Hepatic stellate cell (primary cell): ENCODE results near the gene ARHGAP12.
"Not testable (repeated sequence)": the region's sequence is repeated elsewhere in the genome, so short reads cannot be mapped to it uniquely, and the experiment has no call there.

ENCODE experiments used
- DNase-seq: peaks from one replicate; pipeline ENCODE4 v3.0.0; 2011; ENCODE audit warnings: low spot score

The ARHGAP12 gene

DNA sequence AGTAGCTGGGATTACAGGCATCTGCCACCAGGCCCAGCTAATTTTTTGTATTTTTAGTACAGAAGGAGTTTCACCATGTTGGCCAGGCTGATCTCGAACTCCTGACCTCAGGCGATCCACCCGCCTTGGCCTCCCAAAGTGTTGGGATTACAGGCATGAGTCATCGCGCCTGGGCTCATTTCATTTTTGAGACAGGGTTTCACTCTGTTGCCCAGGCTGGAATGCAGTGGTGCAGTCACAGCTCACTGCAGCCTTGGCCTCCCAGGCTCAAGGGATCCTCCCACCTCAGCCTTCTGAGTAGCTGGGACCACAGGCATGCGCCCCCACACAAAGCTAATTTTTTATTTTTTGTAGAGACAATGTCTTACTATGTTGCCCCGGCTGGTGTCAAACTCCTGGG lies 159.7 kb downstream of the ARHGAP12 start:
- not testable (repeated sequence) for DNase-seq

DNA sequence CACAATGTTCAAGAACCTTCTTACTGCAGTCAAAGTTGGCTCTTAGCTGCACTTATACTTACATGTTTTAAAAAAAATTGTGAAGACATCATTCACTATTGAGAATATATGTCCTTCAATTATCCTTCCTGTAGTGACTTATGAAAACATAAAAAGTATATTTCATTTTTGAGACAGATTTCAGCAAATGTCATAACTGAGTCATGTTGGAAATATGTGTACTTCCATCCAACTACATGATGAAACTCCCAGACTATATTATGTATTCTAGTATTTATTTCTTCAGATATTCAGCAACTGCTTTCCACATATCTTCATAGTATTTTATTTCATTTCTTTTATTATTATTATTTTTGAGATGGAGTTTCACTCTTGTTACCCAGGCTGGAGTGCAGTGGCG lies 160.2 kb downstream of the ARHGAP12 start:
- DNase-seq: no peak

DNA sequence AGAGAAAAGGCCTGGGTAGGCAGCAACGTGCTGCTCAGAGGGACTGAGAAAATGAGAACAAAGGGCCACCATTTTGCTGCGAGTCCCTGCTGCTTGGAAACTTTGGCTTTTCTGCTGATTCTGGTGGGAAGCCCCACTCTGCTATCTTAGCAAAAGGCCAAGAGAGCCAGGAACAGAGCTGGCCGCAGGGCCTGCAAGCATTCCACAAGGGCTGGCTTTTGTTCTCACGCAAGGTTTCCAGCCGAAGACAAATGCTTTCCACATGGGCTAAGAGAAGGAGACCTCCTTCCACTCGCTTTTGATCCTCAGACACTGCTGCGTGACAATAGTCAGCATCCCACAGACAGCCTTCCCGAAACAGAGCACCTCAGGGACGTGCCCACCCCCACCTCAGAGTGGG lies 163.1 kb downstream of the ARHGAP12 start:
- no peak for DNase-seq

DNA sequence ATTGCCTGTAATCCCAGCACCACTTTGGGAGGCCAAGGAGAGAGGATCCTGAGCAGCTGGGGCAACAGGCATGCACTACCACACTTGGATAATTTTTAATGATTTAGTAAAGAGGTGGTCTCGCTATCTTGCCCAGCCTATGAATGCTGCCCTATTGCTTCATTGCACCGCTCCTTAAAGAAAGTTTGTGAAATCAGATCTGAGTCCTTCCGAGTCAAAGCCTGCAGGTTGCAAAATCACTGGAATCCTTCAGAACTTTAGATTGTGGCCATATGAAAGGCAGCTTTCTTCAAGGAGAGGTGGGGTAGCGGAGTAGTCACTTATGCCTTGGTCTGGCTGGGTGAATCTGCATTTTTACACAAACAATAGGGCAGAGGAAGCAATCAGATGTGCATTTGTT lies 166.3 kb downstream of the ARHGAP12 start:
- DNase-seq: no peak

DNA sequence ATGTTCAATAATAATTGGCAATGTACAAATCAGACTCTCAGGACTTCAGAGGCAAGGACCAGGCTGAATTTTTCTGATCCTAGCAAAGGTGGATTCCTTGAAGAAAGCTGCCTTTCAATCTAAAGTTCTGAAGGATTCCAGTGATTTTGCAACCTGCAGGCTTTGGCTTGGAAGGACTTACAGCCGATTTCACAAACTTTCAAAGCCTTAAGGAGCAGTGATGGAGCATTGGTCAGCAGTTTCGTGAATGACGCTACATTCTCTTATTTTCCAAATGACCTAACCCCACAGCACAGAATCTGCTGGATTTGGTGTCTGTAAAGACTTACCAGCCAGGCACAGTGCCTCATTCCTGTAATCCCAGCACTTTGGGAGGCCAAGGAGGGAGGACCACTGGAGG lies 167.5 kb downstream of the ARHGAP12 start:
- no peak for DNase-seq

DNA sequence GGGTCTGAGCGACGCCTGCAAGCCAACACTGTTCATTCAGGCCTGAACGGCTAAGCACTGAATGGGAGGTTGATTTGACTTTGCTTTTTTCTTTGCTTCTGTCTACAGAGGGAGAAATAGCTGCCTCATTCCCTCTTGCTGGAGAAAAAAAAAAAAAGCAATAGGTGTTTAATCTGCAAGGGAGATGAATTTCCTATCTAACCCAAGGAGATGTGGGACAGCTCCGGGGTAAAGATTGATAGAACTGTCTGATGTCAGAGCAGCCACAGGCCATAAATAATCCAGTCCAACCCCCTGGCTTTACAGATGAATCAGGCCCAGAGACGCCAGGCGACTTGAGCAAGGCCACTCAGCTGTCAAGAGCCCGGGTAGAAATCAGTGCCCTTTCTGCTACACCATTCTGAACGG lies 168.0 kb downstream of the ARHGAP12 start:
- no peak for DNase-seq

DNA sequence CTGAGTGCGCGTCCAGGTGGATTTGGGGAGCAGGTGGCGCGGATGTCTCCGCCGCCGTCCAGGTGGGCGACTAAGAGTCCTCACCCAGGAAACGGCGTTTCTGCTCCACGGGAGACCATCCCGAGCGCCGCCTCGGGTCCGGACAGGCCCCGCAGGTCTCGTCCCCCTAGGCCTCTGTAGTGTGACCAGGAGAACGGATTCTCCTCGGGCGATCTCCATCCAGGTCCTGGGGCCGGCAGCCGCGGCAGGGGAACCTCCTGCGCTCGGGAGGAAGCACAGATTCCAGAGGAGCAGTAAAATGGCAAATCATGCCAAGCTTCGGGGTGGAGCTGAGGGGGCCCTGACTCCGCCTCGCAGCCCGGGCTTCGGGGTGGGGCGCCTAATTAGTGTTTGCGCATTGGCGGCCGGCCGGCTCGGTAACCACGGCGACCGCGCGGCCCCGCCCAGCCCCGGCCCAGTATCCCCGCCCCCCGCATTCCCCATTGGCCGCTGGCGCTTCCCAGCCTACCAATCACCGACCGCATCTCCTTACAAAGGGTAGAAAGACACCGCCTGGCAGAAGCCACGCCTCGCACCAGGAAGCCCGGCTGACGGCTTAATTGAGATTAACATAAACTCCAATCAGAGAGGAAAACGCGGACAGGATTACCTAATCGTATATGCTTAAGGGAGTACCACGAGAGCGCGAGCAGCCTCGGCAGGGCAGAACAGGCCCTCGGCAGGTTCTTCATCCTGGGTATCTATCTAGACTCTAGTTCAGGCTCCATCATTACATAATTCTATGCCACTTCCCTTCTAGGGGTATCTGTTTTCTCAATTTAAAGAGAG lies 168.6 kb downstream of the ARHGAP12 start:
- DNase-seq: peak; percentile 98

DNA sequence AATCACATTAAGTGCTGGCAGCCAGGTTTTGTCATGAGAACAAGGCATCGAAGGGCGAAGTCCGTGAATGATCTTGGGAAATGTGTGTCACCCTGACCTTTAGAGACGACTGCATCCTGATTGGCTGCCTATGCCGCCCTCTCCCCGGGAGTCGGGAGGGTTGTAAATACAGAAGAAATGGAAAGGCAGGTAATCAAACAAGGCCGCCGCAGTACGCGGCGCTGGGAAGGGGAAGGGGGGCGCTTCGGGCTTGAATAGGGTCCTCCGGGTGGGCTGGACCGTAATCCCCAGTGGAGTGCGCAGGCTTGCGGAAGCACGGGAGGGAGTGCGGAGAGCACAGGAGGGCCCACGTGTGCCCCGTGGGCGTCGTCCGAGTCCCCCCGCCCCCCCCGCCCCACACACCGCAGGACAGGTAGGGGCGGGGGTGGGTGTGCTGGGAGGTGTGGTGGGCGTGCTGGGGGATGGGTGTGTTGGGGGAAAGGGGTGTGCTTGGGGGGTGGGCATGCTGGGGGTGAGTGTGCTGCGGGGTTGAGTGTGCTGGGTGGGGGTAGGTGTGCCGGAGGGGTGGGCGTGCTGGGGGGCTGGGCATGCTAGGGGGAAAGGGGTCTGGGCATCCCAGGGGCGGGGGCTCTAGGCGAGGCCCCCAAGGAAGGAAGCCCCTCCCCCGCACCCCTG lies 169.4 kb downstream of the ARHGAP12 start:
- DNase-seq: peak; percentile 50

DNA sequence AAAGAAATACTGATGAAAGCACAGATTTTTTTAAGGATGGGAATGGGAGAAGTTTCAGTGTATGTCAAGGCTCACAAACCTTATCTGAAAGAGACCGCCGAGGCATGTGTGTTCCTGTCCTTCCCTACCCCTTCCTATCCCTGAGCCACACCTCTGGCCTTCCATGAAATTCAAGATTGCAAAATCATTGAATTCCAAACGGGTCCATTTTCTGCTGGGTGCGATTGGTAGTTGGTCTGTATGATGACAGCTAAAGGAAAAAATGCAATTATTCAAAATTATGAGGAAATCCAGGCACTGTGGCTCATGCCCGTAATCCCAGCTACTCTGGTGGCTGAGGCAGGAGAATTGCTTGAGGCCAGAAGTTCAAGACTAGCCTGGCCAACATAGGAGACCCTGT lies 170.1 kb downstream of the ARHGAP12 start:
- no peak for DNase-seq

DNA sequence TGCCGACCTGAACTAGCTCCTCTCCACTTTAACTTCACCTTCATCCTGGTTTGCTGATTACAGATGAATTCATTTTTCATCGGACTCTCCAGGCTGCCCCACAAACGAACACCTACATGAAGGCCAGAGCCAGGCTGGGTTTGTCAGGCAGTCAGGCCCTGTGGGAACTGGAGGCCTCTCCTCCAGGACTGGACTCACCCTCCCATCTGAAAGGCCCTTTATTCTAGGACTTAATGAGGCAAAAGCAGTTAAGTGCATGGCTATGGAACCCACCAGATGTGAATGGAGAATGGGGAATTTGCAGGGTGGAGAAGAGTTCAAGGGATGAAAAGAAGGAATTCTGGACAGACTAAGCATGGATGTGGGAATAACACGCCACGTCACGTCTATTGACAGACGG lies 170.8 kb downstream of the ARHGAP12 start:
- no peak for DNase-seq

DNA sequence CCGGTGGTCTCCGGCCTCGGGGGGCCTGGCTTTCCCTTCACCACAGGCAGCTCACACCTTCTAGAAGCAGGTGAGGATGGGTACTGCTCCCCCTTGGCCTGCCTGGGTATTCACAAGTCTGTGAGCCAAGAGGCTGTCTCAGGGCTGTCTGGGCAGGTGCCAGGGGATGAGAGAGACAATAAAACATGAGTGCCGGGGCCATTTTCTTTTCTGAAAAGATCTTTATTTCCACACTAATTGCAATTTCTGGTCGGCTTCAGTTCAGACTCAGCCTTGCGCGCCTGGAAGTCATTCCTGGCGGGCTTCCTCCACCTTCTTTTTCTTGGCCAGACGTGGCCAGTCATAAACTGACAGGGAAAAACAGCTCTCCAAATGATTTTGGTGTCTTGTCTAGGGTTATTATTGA lies 171.2 kb downstream of the ARHGAP12 start:
- DNase-seq: no peak

DNA sequence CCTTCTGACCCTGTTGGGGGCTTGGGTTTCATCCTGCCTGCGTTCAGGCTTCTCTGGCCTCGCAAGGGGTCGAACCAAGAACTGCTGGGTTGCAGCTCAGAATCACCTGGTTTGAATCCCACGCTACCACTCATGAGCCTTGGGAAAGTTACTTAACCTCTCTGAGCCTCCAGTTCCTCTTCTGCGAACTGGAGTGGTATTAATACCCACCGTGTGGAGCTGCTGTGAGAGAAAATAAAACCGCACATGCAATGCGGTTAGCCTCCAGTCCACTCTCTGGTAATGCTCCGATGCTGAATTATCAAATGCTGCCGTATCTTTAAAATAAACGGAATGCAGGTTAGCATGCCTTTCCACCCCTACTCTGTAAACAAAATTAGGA lies 171.9 kb downstream of the ARHGAP12 start:
- no peak for DNase-seq

DNA sequence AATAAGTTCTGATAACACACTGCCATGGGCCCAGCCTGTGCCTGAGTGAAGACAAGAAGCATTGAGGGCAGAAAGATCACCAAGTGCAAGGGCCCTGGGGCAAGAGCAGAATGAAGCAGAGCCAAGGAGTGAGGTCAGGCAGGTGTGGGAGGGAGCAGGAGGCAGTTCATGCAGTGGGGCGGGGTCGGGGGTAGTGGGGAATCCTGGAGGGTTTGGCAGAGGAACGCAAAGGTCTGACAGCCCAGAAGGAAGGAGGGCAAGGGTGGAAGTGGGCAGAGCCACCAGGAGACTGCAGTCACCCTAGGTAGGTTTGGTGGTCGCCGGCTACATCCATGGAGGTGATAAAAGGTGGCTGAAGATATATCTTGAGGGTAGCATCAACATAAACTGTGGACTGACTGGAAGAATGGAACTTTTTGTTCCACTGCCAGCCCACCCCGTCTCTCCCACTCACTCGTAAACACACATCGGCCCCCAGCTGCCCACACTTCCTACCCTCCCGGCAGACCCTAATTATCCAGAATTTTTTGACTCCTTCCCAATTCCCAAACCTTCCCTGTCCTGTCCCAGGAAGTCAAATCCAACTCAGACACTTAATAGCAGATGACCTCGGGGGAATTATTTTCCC lies 172.4 kb downstream of the ARHGAP12 start:
- no peak for DNase-seq
